Thyroid gland (tissue), 4 donors: ENCODE data around the gene LDB2. TPM values are rescaled to one million over a fixed set of nuclear protein-coding genes. Genes with fewer than 3 reads are reported as not detected.

ENCODE experiments used
- DNase-seq, 2 donors: peaks; one replicate each; pipeline ENCODE4 v3.0.0-alpha.2; 2019
- H3K27ac ChIP-seq, 3 donors: fragments of 200-600 bp; sonication (generic); 1 replicate in 2 of 3; 2 replicates in 1 of 3; pipeline ENCODE4 v1.5.1; 2016 to 2019; ENCODE audit warnings: mild to moderate bottlenecking in 1 of 3, moderate library complexity in 1 of 3
- H3K27me3 ChIP-seq: fragments of 200-600 bp; sonication (generic); one replicate; pipeline ENCODE4 v1.5.1; 2019
- H3K36me3 ChIP-seq, 2 donors: fragments of 200-600 bp; sonication (generic); one replicate each; pipeline ENCODE4 v1.5.1; 2016 to 2019
- H3K4me1 ChIP-seq, 2 donors: fragments of 200-600 bp; sonication (generic); one replicate each; pipeline ENCODE4 v1.5.1; 2017 to 2019
- H3K4me3 ChIP-seq, 3 donors: fragments of 200-600 bp; sonication (generic); replicated peaks in 1 of 3; 1 replicate in 2 of 3; 2 replicates in 1 of 3; pipeline ENCODE4 v1.5.1; 2016; ENCODE audit warnings: mild to moderate bottlenecking in 1 of 3
- H3K9me3 ChIP-seq: fragments of 200-600 bp; sonication (generic); one replicate; pipeline ENCODE4 v1.5.1; 2017
- CTCF ChIP-seq, 6 experiments: fragments of 200-600 bp in 3 of 6; fragments of 450-650 bp in 3 of 6; sonication (generic) in 3 of 6; IDR thresholded peaks; one replicate each; pipeline ENCODE4 v1.5.1; 2016 to 2019; ENCODE audit warnings: antibody characterized with exemption in 6 of 6, mild to moderate bottlenecking in 2 of 6, inconsistent platforms in 1 of 6, moderate library complexity in 1 of 6
- POLR2A ChIP-seq, 2 donors: fragments of 450-650 bp; IDR thresholded peaks; one replicate each; pipeline ENCODE4 v1.6.1; 2017; ENCODE audit warnings: antibody characterized with exemption in 2 of 2, mild to moderate bottlenecking in 2 of 2, moderate library complexity in 1 of 2
- WGBS, 2 donors: methylation state at CpG; one replicate each; pipeline ENCODE4 v1.1.5; 2017; 5-methylcytosine and 5-hydroxymethylcytosine counted together
- intact Hi-C: fragments of 100-400 bp; cut with DNase I; formaldehyde crosslinking; loops from one replicate; pipeline ENCODE4 v1.15.1; 2023
- total RNA-seq, 4 donors: library from RNA; depleted of rRNA; stranded (reverse); fragments of >200 nt; gene quantifications; one replicate each; pipeline ENCODE4 v1.2.3, GENCODE V29; 2016

Gene LDB2
- total RNA-seq, 4 donors from 2014 or later: 19.9 to 71.5 (median 41.1) TPM

DNA sequence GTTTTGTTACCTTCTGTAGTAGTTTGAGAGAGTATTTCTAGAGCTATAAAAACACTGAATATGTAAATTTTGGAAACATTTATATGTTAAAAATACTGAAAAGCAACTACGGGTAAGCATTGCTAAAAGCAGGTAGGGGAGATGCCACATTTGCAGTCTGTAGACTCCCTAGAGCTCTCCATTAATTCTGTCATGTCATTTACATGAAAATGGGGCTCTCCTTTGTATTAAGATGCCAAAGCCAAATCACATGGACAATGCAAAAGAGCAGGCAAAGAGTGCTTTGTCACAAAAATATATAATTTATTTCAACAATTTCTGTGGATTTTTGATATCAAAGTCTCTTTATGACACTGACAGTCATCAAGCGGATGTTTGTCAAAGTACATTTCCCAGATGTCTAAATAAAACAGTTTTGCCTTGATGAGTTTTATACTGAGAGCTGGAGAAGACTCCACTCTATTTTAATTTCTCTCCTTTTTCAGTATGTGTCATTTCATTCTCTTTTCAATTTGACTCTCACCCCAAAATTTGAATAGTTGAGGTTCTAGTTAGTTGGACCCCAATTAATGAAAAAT lies 51.8 kb downstream of the LDB2 start:
- Histone ChIP-seq H3K27me3 (no peaks in the 10 kb centered on the region), H3K4me1 (no peaks in the 10 kb centered on the region), H3K9me3 (no peaks in the 10 kb centered on the region), H3K4me3 (no peak overlapping the region), H3K36me3 (no peaks in the 10 kb centered on the region), H3K27ac (no peak overlapping the region)
- no peak for DNase-seq
- WGBS, 2 donors: 93 to 94% methylated on average over 2 of the region's 2 CpGs
- intact Hi-C loops: no loop called here
- no peak for TF ChIP-seq CTCF (IDR thresholded peaks at IDR 0.05)
- TF ChIP-seq POLR2A (IDR thresholded peaks at IDR 0.05): no peak

GRCh38 chr4:16844816-16845586 lies 53.4 kb downstream of the LDB2 start:
- Histone ChIP-seq H3K27me3 (no peaks in the 10 kb centered on the region), H3K27ac (no peak overlapping the region), H3K9me3 (no peaks in the 10 kb centered on the region), H3K4me1 (no peaks in the 10 kb centered on the region), H3K36me3 (no peaks in the 10 kb centered on the region), H3K4me3 (no peak overlapping the region)
- TF ChIP-seq POLR2A (IDR thresholded peaks at IDR 0.05) (no peak), CTCF (IDR thresholded peaks at IDR 0.05) (no peak)
- 59 to 67% methylated on average over 6 of the region's 6 CpGs for WGBS, 2 donors
- intact Hi-C loops: no loop called here
- DNase-seq: no peak

- DNase-seq: no peak
- no peaks in the 10 kb centered on the region for H3K9me3 ChIP-seq
- H3K4me1 ChIP-seq: no peaks in the 10 kb centered on the region
- H3K4me3 ChIP-seq: no peak overlapping the region
- intact Hi-C loops: no loop called here
- no peaks in the 10 kb centered on the region for H3K36me3 ChIP-seq
- TF ChIP-seq POLR2A (IDR thresholded peaks at IDR 0.05) (no peak), CTCF (IDR thresholded peaks at IDR 0.05) (no peak)
- H3K27me3 ChIP-seq: no peaks in the 10 kb centered on the region
- 94 to 95% methylated on average over 6 of the region's 6 CpGs for WGBS, 2 donors
- H3K27ac ChIP-seq: no peak overlapping the region
These were observed 54.5 kb downstream of the LDB2 start for GRCh38 chr4:16843831-16844508.

DNA sequence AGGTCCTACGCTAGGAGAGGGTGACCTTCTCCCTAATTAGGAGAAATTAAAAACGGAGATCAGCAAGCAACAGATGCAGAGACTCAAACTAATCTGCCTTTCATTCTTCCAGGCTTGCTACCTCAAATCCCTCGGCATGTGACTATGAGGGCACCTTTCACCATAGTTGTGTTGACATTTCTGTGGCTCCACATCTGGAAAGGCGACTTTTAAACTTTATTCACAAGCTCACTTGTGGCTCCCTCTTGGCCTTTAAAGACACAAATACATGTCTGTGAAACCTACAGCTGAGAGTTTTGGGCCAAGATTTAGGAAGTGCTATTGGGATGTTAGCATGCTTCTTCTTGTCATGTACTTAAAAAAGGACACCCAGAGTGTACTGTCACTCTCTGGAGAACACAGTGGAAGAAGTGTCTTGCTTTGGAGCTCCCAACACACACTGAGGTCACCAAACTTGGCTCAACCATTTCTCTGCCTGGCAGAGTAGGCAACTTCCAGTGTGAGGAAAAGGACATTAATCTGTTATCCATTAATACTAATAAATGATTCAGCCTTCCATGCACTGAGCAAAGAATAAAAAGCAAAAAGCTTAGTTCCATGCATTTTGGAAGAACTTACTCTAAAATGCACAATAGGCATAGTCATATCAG lies 60.1 kb downstream of the LDB2 start:
- no peaks in the 10 kb centered on the region for H3K4me1 ChIP-seq
- no peaks in the 10 kb centered on the region for H3K9me3 ChIP-seq
- H3K4me3 ChIP-seq: no peak overlapping the region
- DNase-seq: no peak
- intact Hi-C loops: no loop called here
- no peak for TF ChIP-seq CTCF (IDR thresholded peaks at IDR 0.05)
- TF ChIP-seq POLR2A (IDR thresholded peaks at IDR 0.05): no peak
- no peaks in the 10 kb centered on the region for H3K36me3 ChIP-seq
- WGBS, 2 donors: 76 to 80% methylated on average over 4 of the region's 4 CpGs
- H3K27ac ChIP-seq: no peak overlapping the region
- no peaks in the 10 kb centered on the region for H3K27me3 ChIP-seq
